ENCODE measurements around the gene ARMC2.

- TF ChIP-seq, protein P1, sequence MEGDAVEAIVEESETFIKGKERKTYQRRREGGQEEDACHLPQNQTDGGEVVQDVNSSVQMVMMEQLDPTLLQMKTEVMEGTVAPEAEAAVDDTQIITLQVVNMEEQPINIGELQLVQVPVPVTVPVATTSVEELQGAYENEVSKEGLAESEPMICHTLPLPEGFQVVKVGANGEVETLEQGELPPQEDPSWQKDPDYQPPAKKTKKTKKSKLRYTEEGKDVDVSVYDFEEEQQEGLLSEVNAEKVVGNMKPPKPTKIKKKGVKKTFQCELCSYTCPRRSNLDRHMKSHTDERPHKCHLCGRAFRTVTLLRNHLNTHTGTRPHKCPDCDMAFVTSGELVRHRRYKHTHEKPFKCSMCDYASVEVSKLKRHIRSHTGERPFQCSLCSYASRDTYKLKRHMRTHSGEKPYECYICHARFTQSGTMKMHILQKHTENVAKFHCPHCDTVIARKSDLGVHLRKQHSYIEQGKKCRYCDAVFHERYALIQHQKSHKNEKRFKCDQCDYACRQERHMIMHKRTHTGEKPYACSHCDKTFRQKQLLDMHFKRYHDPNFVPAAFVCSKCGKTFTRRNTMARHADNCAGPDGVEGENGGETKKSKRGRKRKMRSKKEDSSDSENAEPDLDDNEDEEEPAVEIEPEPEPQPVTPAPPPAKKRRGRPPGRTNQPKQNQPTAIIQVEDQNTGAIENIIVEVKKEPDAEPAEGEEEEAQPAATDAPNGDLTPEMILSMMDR (IDR thresholded peaks at IDR 0.05), result no peak
- no peak for TF ChIP-seq EZH2 (IDR thresholded peaks at IDR 0.05; ENCODE audit: borderline replicate concordance, insufficient read depth, low read depth, low read length, poor library complexity, severe bottlenecking)
Measured at GRCh38 chr6:108888052-108888451, 39.8 kb downstream of the ARMC2 start.

Data from B cell (primary cell).